ENCODE measurements around the gene ATRNL1. TPM values are rescaled to one million over a fixed set of nuclear protein-coding genes. Genes with fewer than 3 reads are reported as not detected.

Gene ATRNL1
- 1 to 10 TPM in 1 of 2 donors, under 1 TPM in 1; 0.38 to 1.9 TPM for total RNA-seq
- long read RNA-seq = 0 reads

DNA sequence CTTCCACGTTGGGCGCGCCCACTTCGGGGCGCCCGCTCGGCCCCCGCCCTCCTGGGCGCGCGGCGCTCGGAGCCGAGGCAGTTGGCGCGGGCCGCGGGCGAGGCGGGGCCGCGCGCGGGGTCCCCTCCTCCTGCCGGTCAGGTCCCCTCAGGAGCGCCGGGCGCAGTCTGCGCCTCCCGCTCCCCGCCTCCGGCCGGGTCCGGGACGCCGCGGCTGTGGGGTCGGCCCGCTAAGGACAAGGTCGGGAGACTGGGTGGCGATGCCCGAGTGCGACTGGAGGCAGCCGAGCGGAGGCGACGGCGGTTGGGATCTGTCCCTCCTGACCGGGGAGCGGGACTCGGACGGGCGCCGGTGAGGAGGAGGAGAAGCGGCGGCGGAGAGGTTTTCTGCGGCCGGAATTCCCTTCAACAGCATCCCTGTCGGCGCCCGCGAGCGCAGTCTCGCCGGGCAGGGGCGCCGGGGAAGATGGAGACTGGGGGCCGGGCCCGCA is at the start of gene ATRNL1:
ATRNL1 (plus strand) TSS at position 80 of the 490 bp plus-strand sequence; CDS start at position 466, 386 bp downstream.
- intact Hi-C loops (cut with DNase I) = no loop called here
- DNase-seq (peak; percentile 37), ATAC-seq (peak; percentile 86 to 89)

GRCh38 chr10:115043719-115044118 is 49.4 kb upstream of the ATRNL1 start:
- ATAC-seq (no peak), DNase-seq (no peak)

DNA sequence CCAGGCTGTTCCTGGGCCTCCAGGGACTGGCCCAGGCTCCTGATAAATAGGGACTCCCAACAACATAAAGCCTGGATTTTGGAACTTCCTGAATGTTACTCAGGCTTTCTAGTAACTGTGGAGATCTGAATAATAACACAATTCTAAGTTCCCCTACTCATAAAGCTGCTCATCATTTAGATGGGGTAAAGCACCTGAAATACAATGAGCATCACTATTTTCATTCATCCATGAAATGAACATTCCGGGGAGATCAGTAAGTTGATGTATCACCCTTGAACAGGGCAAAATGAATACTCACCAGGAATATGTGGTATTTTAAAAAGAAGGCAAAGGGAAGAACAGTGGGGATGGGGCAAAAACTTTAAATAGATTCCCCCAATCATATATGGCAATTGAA is 48.3 kb upstream of the ATRNL1 start:
- intact Hi-C loops (cut with DNase I) = no loop called here
- DNase-seq = no peak

More at GRCh38 chr10:115043719-115044118, 49.4 kb upstream of the ATRNL1 start:
- intact Hi-C loops (cut with DNase I) = no loop called here

DNA sequence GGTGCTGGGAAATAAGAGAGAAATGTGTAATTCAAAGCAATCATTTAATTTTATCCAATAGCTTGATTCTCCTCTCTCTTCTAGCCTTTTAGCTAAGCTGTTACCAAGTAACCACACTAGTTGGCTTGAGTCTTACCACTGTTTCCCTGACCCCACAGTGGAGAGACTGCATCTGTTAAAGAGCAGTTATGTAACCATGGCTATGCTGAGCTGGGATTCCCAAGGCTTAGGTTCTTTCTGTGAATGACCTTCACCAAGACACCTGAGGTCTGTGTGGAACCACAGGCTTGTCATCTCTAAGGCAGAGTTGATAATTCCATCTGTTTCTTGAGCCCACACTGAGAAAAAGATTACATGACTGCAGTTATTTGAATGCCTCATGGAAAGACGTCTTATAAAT is 47.7 kb upstream of the ATRNL1 start:
- no peak for ATAC-seq
- no peak for DNase-seq
- intact Hi-C loops (cut with DNase I) = no loop called here

More for the DNA sequence above, 48.3 kb upstream of the ATRNL1 start:
- no peak for ATAC-seq

DNA sequence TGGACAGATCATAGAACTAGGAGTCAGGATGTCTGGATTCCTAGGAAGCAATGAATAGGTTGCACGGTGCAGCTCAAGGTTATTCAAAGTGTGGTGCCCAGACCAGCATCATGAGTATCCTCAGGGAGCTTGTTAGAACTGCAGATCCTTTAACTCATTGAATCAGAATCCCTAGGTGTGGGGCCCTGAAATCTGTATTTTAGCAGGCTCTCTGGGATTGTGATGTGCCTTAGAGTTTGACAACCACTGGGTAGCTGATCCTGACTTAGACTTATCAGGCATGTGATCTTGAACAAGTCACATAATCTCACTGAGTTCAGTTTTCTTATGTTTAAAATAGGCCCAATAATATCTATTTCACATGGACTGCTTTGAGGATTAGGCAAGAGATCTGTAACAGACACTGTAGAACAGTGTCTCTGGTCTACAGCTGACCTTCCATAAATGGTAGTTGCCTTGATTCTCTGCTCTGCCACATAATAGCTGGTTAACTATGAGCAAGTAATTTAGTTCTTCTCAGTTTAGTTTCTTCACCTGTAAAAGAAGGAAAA is 46.4 kb upstream of the ATRNL1 start:
- intact Hi-C loops (cut with DNase I) = no loop called here
- no peak for ATAC-seq

DNA sequence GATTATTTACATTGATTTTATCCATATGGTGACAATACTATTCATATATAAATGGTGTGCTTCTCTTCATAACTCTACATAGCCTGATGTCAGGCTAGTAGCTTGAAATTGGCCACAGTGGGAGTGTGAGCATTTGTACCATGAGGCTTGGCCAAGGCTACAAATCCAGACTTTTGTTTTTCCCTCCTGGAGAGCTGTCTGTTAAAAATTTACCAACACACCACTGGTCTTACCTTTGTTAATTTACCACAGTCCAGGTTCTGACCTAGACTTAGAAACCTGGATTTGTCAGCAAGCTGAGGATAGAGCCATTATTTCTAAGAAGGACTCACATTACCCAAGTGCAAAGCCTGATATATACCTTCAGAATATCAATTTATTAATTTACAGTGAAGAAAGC is 45.5 kb upstream of the ATRNL1 start:
- ATAC-seq (no peak), DNase-seq (no peak)
- intact Hi-C loops (cut with DNase I) = no loop called here

More for the DNA sequence above, 46.4 kb upstream of the ATRNL1 start:
- DNase-seq = no peak

GRCh38 chr10:115049318-115049717 is 43.8 kb upstream of the ATRNL1 start:
- no peak for DNase-seq
- no peak for ATAC-seq
- intact Hi-C loops (cut with DNase I) = no loop called here

DNA sequence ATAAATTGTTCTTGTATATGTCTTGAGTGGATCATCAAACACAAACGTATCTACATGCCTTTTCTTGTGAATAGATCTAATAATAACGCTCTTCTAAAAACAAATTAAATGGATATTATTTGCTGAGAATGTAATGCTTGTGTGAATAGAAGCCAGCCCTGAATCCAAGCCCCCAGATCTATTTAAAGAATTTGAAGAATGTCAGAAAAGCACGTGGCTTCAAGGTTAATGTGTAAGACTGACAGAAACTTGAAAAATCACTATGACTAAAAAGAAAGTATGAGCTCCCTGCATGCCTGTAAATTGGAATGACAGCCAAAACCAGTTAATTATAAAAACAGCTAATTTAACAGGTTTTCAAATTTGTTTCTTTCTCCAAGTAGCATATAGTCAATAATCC is 43.2 kb upstream of the ATRNL1 start:
- no peak for DNase-seq
- intact Hi-C loops (cut with DNase I) = no loop called here

GRCh38 chr10:115050375-115051010 is 42.7 kb upstream of the ATRNL1 start:
- DNase-seq (no peak), ATAC-seq (no peak)
- intact Hi-C loops (cut with DNase I) = no loop called here

More for the DNA sequence above, 43.2 kb upstream of the ATRNL1 start:
- no peak for ATAC-seq

DNA sequence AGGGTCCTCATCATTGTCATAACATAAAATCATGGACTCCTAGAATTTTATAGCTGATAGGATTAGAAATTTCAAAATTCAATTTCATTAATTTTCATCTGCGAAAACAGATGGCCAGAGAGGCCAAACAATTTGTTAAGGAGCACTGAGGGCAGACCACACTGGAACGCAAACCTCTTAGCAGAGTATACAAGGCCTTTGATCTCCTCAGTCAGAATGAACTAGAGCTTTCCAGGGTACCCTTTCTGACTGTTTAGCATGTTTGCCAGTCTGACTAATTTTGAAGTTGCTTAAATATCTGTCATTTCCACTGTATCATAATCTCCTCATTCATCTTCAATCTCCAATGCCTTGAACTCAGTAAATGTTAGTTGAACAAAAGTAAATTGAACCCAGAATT is 41.9 kb upstream of the ATRNL1 start:
- intact Hi-C loops (cut with DNase I) = no loop called here
- ATAC-seq (no peak), DNase-seq (no peak)

DNA sequence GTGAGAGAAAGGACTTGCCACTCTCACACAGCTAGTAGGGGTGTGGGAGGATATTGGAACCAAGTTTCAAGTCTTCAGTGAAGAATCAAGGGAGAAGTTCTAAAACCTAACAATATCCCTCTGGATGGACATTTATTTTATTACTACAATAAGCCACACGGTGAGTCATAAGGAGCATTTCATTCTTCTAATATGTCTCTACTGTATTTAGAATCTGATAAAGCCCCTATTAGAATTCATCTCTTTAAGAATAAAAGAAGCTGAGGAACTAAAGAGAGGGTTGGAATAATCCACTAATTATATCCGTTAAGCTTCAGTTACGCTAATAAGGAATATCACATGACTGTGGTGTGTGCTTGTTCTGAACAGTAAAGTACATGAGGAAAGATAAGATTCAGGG is 40.9 kb upstream of the ATRNL1 start:
- DNase-seq (no peak), ATAC-seq (no peak)
- intact Hi-C loops (cut with DNase I) = no loop called here

- ATAC-seq = no peak
- intact Hi-C loops (cut with DNase I) = no loop called here
Observed at GRCh38 chr10:115052728-115053127, 40.4 kb upstream of the ATRNL1 start.

GRCh38 chr10:115056186-115056585 is 37.0 kb upstream of the ATRNL1 start:
- no peak for DNase-seq

More at GRCh38 chr10:115052728-115053127, 40.4 kb upstream of the ATRNL1 start:
- DNase-seq = no peak

DNA sequence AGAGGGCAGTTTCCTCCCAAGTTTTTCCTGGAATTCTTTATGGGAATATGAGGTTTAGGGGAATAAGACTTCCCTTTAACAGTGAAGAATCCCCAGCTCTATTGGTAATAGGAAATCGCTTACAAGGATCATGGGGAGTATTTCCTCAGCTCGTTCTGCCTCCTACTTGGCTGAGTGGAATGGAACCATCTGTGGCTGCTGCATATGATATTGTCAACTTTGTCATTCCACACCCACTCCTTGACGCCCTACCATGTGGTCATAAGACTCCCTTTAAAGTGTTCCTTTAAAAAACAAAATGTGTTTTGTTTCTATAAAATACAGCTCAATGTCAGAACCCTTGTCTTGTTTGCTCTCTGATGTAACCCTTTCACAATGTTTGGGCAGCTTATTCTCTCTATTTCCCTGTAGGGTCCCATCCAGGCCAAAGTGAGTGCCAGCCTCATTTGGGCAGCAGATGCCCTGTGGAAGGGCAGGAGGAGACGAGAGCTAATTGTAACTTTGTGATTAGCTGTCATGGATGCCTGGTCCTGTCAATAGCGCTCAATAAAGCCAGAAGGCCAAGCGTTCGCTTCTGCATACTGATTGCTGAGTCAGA is 33.8 kb upstream of the ATRNL1 start:
- no peak for DNase-seq
- ATAC-seq = no peak
- intact Hi-C loops (cut with DNase I) = no loop called here

More at GRCh38 chr10:115056186-115056585, 37.0 kb upstream of the ATRNL1 start:
- ATAC-seq = no peak
- intact Hi-C loops (cut with DNase I) = no loop called here

DNA sequence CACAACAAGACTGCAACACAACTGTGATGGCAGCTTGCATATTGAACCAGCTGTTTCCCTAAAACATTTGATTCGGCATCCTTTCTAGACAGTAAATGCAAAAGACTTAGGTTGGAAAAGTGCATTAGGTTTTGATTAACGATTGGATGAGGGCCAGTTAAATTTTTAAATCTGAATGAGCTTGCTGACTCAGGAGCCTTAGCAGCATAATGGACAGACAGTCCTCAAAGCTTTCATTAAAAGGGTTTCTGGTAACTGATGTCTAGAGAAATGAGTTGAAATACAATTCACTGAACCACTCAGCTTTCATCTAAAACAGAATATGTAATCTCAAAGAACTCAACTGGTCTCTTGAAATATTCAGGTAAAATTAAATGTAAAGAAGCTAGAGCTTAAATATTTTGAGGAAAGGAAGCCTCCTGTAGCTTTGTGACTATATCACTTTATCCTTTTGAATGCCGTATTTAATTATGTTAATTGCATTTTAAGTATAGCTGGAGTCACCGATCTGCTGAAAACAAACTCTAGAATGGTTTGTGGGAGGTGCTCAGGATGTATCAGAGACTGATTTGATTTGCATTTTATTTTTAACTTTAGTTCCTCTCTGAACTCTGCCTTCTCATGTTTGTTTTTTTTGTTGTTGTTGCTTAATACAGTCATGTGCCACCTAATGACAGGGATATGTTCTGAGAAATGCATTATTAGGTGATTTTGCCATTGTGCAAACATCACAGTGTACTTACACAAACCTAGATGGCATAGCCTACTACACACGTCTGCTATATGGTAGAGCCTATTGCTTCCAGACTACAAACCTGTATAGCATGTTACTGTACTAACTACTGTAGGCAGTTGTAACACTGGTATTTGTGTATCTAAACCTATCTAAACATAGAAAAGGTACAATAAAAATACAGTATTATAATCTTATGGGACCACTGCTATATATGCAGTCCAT is 29.2 kb upstream of the ATRNL1 start:
- intact Hi-C loops (cut with DNase I) = no loop called here
- ATAC-seq (no peak), DNase-seq (no peak)

GRCh38 chr10:115065801-115066200 is 27.4 kb upstream of the ATRNL1 start:
- ATAC-seq = no peak

GRCh38 chr10:115066528-115066927 is 26.6 kb upstream of the ATRNL1 start:
- peak in 1 of 2 donors; percentile 47 for ATAC-seq
- intact Hi-C loops (cut with DNase I) = no loop called here
- no peak for DNase-seq

More at GRCh38 chr10:115065801-115066200, 27.4 kb upstream of the ATRNL1 start:
- intact Hi-C loops (cut with DNase I) = no loop called here
- no peak for DNase-seq

GRCh38 chr10:115073796-115074195 is 19.4 kb upstream of the ATRNL1 start:
- DNase-seq (no peak), ATAC-seq (no peak)
- intact Hi-C loops (cut with DNase I) = no loop called here

- DNase-seq (no peak), ATAC-seq (no peak)
- intact Hi-C loops (cut with DNase I) = no loop called here
Observed at GRCh38 chr10:115082506-115082905, 10.7 kb upstream of the ATRNL1 start.

All from left cardiac atrium (tissue), 4 donors.